K562 (cell line): ENCODE data around the gene LLGL1.

Experiments
- CBX3 ChIP-seq, 2 experiments: IDR thresholded peaks; 1 replicate in 1 of 2; 2 replicates in 1 of 2; pipeline ENCODE4 v1.6.1; 2012; ENCODE audit warnings: inconsistent platforms in 2 of 2, low read length in 2 of 2, borderline replicate concordance in 1 of 2, control low read depth in 1 of 2
- CHD1 ChIP-seq: fragments of 200-600 bp; sonication (generic); IDR thresholded peaks from one replicate; pipeline ENCODE4 v1.6.1; 2012; ENCODE audit warnings: mild to moderate bottlenecking, moderate library complexity, low read length, inconsistent platforms
- CTCF ChIP-seq, 3 experiments: IDR thresholded peaks in 2 of 3; conservative IDR thresholded peaks in 1 of 3; 2 replicates each; pipeline ENCODE4 v1.5.1; 2011 to 2012; ENCODE audit warnings: low read length in 3 of 3, mild to moderate bottlenecking in 3 of 3, control low read depth in 2 of 3, improper control_type of control experiment in 1 of 3, inconsistent platforms in 1 of 3, low read depth in 1 of 3, mixed read lengths in 1 of 3, moderate library complexity in 1 of 3; ENCODE audit not compliant: insufficient read depth in 2 of 3
- EZH2 ChIP-seq: IDR thresholded peaks from 2 replicates; pipeline ENCODE4 v1.6.1; 2012; ENCODE audit warnings: low read depth, mild to moderate bottlenecking, inconsistent platforms, low read length, borderline replicate concordance
- GABPA ChIP-seq: fragments of 200-800 bp; sonication (Bioruptor generic); conservative IDR thresholded peaks from 2 replicates; pipeline ENCODE4 v1.6.1; 2016; ENCODE audit warnings: low read depth, missing genetic modification characterization, missing compliant biosample characterization
- POLR2A ChIP-seq: fragments of 450-650 bp; conservative IDR thresholded peaks from 2 replicates; pipeline ENCODE4 v1.6.1; 2016
- POLR2AphosphoS5 ChIP-seq: IDR thresholded peaks from 2 replicates; pipeline ENCODE4 v1.6.1; 2011; ENCODE audit warnings: mild to moderate bottlenecking, low read depth, low read length, moderate library complexity; ENCODE audit not compliant: control insufficient read depth, insufficient read depth
- POLR2G ChIP-seq: fragments of 200-400 bp; formaldehyde crosslinking; IDR thresholded peaks from 2 replicates; pipeline ENCODE4 v1.6.1; 2017; ENCODE audit warnings: low read depth, mild to moderate bottlenecking, antibody characterized with exemption, low read length, moderate library complexity
- TBL1XR1 ChIP-seq, 2 experiments: IDR thresholded peaks; 2 replicates each; pipeline ENCODE4 v1.6.1; 2012; ENCODE audit warnings: improper control_type of control experiment in 2 of 2, low read length in 2 of 2, mild to moderate bottlenecking in 1 of 2
- ZKSCAN8 ChIP-seq: fragments of 200-800 bp; sonication (Bioruptor generic); IDR thresholded peaks from 2 replicates; pipeline ENCODE4 v1.6.1; 2016; ENCODE audit warnings: missing genetic modification characterization, missing compliant biosample characterization

GRCh38 chr17:18261146-18261515 is 35.7 kb downstream of the LLGL1 start:
- no peak for TF ChIP-seq POLR2AphosphoS5
- no peak for TF ChIP-seq ZKSCAN8 (CRISPR knock-in tag)
- TF ChIP-seq CHD1: no peak
- TF ChIP-seq TBL1XR1 (IDR thresholded peaks at IDR 0.05; ENCODE audit: low read length in 2 of 2): no peak
- TF ChIP-seq CTCF (IDR thresholded peaks at IDR 0.05 in 2 of 3, conservative IDR thresholded peaks at IDR 0.05 in 1 of 3; ENCODE audit: insufficient read depth in 2 of 3, low read depth in 1 of 3, low read length in 3 of 3): no peak
- TF ChIP-seq POLR2G: no peak
- TF ChIP-seq POLR2A: no peak
- TF ChIP-seq EZH2: no peak
- no peak for TF ChIP-seq CBX3 (IDR thresholded peaks at IDR 0.05; ENCODE audit: borderline replicate concordance in 1 of 2, low read length in 2 of 2)
- no peak for TF ChIP-seq GABPA (tag)
